Measurements from ENCODE around the gene CPEB3.

Gene CPEB3

GRCh38 chr10:92126100-92126650 lies 164.7 kb downstream of the CPEB3 start:
- Histone ChIP-seq H3K36me3 (no peaks in the 10 kb centered on the region), H3K4me1 (ENCODE audit: control insufficient read depth in 1 of 2, insufficient read depth in 1 of 2, low read depth in 1 of 2, low read length in 1 of 2) (no peaks in the 10 kb centered on the region), H3K4me3 (ENCODE audit: low read depth in 1 of 2, low read length in 1 of 2) (no peak overlapping the region), H3K9me3 (no peaks in the 10 kb centered on the region), H3K27ac (no peak overlapping the region), H3K27me3 (no peaks in the 10 kb centered on the region)
- TF ChIP-seq CTCF (IDR thresholded peaks at IDR 0.05), result no peak

DNA sequence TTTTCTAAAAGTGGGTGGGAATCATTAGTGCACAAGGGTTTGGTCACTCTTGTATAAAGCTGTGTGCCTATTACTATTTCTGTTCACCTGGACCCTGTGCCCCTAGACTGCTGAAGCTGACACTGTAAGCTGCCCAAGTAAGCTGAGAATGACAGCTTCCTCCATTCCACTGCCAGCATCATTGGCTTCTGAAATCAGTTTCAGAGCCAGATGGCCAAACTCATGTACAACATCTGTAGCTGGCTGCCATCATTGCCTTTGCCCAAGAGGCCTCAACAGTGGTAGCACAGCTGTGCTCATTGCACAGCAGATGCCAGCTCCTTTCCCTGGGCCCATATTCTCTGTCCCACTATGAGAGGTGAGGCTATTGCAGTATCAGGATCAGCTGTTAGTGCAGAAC lies 165.7 kb downstream of the CPEB3 start:
- H3K36me3 ChIP-seq, result no peaks in the 10 kb centered on the region
- H3K4me1 ChIP-seq (ENCODE audit: control insufficient read depth in 1 of 2, insufficient read depth in 1 of 2, low read depth in 1 of 2, low read length in 1 of 2), result no peaks in the 10 kb centered on the region
- no peak overlapping the region for H3K4me3 ChIP-seq (ENCODE audit: low read depth in 1 of 2, low read length in 1 of 2)
- H3K9me3 ChIP-seq, result no peaks in the 10 kb centered on the region
- no peaks in the 10 kb centered on the region for H3K27me3 ChIP-seq
- no peak for TF ChIP-seq CTCF (IDR thresholded peaks at IDR 0.05)
- no peak overlapping the region for H3K27ac ChIP-seq

- Histone ChIP-seq H3K27me3 (no peaks in the 10 kb centered on the region), H3K27ac (no peak overlapping the region), H3K9me3 (no peaks in the 10 kb centered on the region), H3K36me3 (no peaks in the 10 kb centered on the region), H3K4me3 (ENCODE audit: low read depth in 1 of 2, low read length in 1 of 2) (no peak overlapping the region), H3K4me1 (ENCODE audit: control insufficient read depth in 1 of 2, insufficient read depth in 1 of 2, low read depth in 1 of 2, low read length in 1 of 2) (no peaks in the 10 kb centered on the region)
- no peak for TF ChIP-seq CTCF (IDR thresholded peaks at IDR 0.05)
Observed at GRCh38 chr10:92124616-92125143, 166.2 kb downstream of the CPEB3 start.

GRCh38 chr10:92124020-92124419 lies 166.9 kb downstream of the CPEB3 start:
- no peak overlapping the region for H3K4me3 ChIP-seq (ENCODE audit: low read depth in 1 of 2, low read length in 1 of 2)

DNA sequence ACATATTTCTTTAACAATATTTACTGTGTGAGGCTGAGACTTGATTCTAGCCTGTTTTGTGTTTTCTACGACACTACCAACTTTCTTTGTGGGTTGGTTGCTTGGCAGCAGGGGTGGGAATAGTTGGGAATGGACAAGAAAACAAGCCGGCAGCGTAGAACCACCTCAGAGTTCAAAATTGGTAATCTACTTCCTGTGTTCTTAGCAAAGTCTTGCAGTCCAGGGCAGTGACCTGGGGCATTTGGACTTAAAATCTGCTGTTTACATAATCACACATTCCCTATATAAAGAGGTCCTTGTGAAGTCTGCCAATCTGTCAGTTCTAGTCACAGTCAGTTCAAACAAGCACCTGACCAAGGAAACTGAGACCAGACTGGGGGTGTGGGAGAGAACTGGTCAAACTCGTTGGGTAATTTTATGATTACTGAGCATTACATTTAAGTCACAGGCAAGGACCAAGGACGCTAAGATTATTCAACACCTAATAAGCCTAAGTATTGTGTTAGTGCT lies 167.9 kb downstream of the CPEB3 start:
- H3K27me3 ChIP-seq, result no peaks in the 10 kb centered on the region
- H3K27ac ChIP-seq, result no peak overlapping the region
- H3K4me3 ChIP-seq (ENCODE audit: low read depth in 1 of 2, low read length in 1 of 2), result no peak overlapping the region
- H3K9me3 ChIP-seq, result no peaks in the 10 kb centered on the region
- TF ChIP-seq CTCF (IDR thresholded peaks at IDR 0.05), result no peak
- peaks cover 5% of the 10 kb centered on the region for H3K36me3 ChIP-seq
- no peaks in the 10 kb centered on the region for H3K4me1 ChIP-seq (ENCODE audit: control insufficient read depth in 1 of 2, insufficient read depth in 1 of 2, low read depth in 1 of 2, low read length in 1 of 2)

More at GRCh38 chr10:92124020-92124419, 166.9 kb downstream of the CPEB3 start:
- H3K36me3 ChIP-seq, result no peaks in the 10 kb centered on the region
- no peak for TF ChIP-seq CTCF (IDR thresholded peaks at IDR 0.05)
- no peaks in the 10 kb centered on the region for H3K4me1 ChIP-seq (ENCODE audit: control insufficient read depth in 1 of 2, insufficient read depth in 1 of 2, low read depth in 1 of 2, low read length in 1 of 2)
- H3K27me3 ChIP-seq, result no peaks in the 10 kb centered on the region
- no peak overlapping the region for H3K27ac ChIP-seq
- H3K9me3 ChIP-seq, result no peaks in the 10 kb centered on the region

Measured in neutrophil (primary cell).